ENCODE results near the gene JARID2. TPM values are rescaled to one million over a fixed set of nuclear protein-coding genes. Genes with fewer than 3 reads are reported as not detected.

The JARID2 gene
- total RNA-seq, 2 experiments from 2014 or later, result 33.0 to 33.2 TPM

GRCh38 chr6:15458021-15458459 lies 212.2 kb downstream of the JARID2 start:
- ATAC-seq (no peak), DNase-seq (no peak)
- Mint-ChIP-seq H3K4me3 (no peak overlapping the region), H3K27ac (no peak overlapping the region), H3K27me3 (ENCODE audit: low read depth) (no peaks in the 10 kb centered on the region), H3K36me3 (ENCODE audit: low read depth) (peaks cover 35% of the 10 kb centered on the region), H3K9me3 (ENCODE audit: insufficient read depth) (no peaks in the 10 kb centered on the region), H3K4me1 (ENCODE audit: low read depth) (peaks cover 29% of the 10 kb centered on the region)
- ChIA-PET POLR2A (no interaction called here), CTCF (interaction anchor here (0.5 to 1.3 kb wide), 4 partner anchors 15 to 204 kb away, joined by 3 to 5 read pairs (median 3); no protein-coding TSS in a partner anchor)

- no peak for DNase-seq
- H3K36me3 Mint-ChIP-seq (ENCODE audit: low read depth), result peaks cover 26% of the 10 kb centered on the region
- no peak overlapping the region for H3K4me3 Mint-ChIP-seq
- peaks cover 36% of the 10 kb centered on the region for H3K4me1 Mint-ChIP-seq (ENCODE audit: low read depth)
- H3K27me3 Mint-ChIP-seq (ENCODE audit: low read depth), result no peaks in the 10 kb centered on the region
- CTCF ChIA-PET, result no interaction called here
- H3K9me3 Mint-ChIP-seq (ENCODE audit: insufficient read depth), result no peaks in the 10 kb centered on the region
- H3K27ac Mint-ChIP-seq, result no peak overlapping the region
- POLR2A ChIA-PET, result no interaction called here
- no peak for ATAC-seq
Observed at GRCh38 chr6:15460110-15460727, 214.3 kb downstream of the JARID2 start.

DNA sequence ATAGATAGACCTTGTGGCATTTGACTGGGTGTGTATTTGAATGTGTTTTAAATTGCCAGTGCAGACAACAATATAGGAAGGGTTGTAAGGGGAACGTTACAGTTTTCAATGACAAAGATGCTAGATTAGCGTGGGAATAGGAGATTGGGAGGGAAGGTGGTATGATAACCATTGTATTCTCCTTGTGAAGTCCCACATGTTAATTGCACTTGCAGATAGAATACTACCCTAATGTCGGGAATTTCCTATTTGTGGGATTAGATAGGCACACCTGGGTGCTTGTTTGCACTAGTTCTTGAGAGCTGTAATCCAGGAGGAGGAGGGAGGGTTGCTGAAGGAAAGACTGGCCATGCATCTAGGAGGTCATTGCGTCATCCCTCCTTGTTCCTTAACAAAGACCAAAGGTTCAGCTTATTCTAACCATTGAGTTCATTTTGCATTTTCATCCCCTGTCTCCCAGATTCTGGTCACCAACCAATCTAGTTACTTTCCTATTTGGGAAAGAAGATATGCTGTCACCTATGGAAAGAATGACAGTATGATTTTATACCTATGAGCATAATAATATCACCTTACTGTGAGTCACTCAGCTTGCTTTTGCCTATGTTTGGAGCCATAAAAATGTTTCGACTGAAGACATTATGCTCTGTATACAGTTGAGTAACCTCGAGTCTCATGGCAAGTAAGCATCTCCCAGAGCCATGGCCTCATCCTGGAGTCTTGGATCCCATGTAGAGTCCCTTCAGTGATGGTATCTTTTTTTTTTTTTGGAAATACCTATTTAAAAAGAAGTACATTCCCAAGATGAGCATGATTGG lies 215.5 kb downstream of the JARID2 start:
- CTCF ChIA-PET, result no interaction called here
- no peaks in the 10 kb centered on the region for H3K9me3 Mint-ChIP-seq (ENCODE audit: insufficient read depth)
- POLR2A ChIA-PET, result no interaction called here
- peaks cover 41% of the 10 kb centered on the region for H3K4me1 Mint-ChIP-seq (ENCODE audit: low read depth)
- no peaks in the 10 kb centered on the region for H3K27me3 Mint-ChIP-seq (ENCODE audit: low read depth)
- ATAC-seq (no peak), DNase-seq (no peak)
- H3K36me3 Mint-ChIP-seq (ENCODE audit: low read depth), result peaks cover 23% of the 10 kb centered on the region
- H3K27ac Mint-ChIP-seq, result no peak overlapping the region
- H3K4me3 Mint-ChIP-seq, result no peak overlapping the region

DNA sequence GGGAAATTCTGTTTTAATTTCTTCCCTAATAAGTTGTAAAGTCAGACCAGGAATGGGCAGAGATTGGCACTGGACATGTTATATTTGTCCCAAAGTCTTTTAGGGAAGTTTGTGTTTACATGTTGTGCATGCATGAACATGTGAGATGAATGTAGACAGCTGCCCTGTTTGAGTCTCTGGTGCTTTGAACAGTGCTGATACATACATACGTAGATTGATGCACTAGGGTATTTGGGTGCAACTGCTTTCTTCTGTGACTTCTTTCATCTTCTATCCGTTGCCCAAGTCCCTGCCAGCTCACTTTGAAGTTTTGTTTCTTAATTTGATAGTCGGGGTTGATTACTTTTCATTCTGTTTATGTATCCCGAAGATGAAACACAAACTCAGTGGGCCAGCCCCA lies 216.4 kb downstream of the JARID2 start:
- ChIA-PET CTCF (interaction anchor here (1.2 to 2.7 kb wide), 5 partner anchors 14 to 156 kb away, joined by 3 to 14 read pairs (median 7); no protein-coding TSS in a partner anchor), POLR2A (no interaction called here)
- peaks cover 21% of the 10 kb centered on the region for H3K36me3 Mint-ChIP-seq (ENCODE audit: low read depth)
- DNase-seq, result no peak
- H3K27ac Mint-ChIP-seq, result no peak overlapping the region
- no peak overlapping the region for H3K4me3 Mint-ChIP-seq
- no peak for ATAC-seq
- peaks cover 39% of the 10 kb centered on the region for H3K4me1 Mint-ChIP-seq (ENCODE audit: low read depth)
- H3K9me3 Mint-ChIP-seq (ENCODE audit: insufficient read depth), result no peaks in the 10 kb centered on the region
- H3K27me3 Mint-ChIP-seq (ENCODE audit: low read depth), result no peaks in the 10 kb centered on the region

DNA sequence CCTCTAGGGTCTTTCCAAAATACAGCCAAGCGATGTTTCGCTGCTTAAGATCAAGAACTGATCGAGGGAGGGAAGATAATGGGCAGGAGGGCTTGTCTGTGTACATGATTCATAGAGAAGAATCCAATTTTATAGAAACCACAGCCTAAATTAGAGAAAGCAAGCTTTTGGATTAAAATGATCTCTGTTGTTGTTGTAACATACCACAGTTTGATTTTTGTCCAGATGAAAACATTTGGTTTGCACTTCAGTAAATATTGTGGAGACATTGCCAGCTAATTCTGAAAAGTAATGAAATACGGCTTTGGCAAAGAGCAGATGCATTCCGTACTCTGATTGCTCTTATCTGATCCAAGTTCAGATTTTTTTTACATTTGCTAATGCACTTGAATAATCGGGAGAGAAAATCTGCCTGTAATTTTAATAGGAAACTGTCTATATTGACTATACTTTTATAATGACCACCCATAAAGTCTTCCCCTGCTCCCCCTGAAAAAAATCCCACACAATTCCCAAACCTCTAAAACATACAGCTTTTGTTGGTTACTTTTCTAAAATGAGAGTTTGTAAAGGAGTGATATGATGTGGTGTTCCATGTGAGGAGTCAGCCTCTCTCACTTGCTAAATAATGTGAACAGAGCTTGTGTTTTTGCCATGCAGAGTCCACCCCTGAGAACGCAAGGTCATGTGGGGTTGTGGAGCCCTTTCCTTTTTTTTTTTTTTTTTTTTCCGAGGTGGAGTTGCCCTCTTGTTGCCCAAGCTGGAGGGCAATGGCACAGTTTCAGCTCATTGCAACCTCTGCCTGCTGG lies 217.1 kb downstream of the JARID2 start:
- POLR2A ChIA-PET, result no interaction called here
- no peak overlapping the region for H3K27ac Mint-ChIP-seq
- no peak for ATAC-seq
- H3K36me3 Mint-ChIP-seq (ENCODE audit: low read depth), result peaks cover 21% of the 10 kb centered on the region
- CTCF ChIA-PET, result interaction anchor here (0.7 to 2.7 kb wide), 15 partner anchors 11 to 751 kb away, joined by 3 to 14 read pairs (median 3); no protein-coding TSS in a partner anchor
- H3K9me3 Mint-ChIP-seq (ENCODE audit: insufficient read depth), result no peaks in the 10 kb centered on the region
- no peak for DNase-seq
- H3K27me3 Mint-ChIP-seq (ENCODE audit: low read depth), result no peaks in the 10 kb centered on the region
- H3K4me3 Mint-ChIP-seq, result no peak overlapping the region
- peaks cover 37% of the 10 kb centered on the region for H3K4me1 Mint-ChIP-seq (ENCODE audit: low read depth)

- Mint-ChIP-seq H3K27ac (no peak overlapping the region), H3K9me3 (ENCODE audit: insufficient read depth) (no peaks in the 10 kb centered on the region), H3K4me3 (no peak overlapping the region), H3K36me3 (ENCODE audit: low read depth) (peaks cover 26% of the 10 kb centered on the region), H3K27me3 (ENCODE audit: low read depth) (no peaks in the 10 kb centered on the region), H3K4me1 (ENCODE audit: low read depth) (peaks cover 31% of the 10 kb centered on the region)
- ChIA-PET POLR2A (no interaction called here), CTCF (interaction anchor here (0.6 to 2.7 kb wide), 14 partner anchors 10 to 1281 kb away, joined by 3 to 14 read pairs (median 3); no protein-coding TSS in a partner anchor)
- DNase-seq (peak; percentile 68), ATAC-seq (peak; percentile 84)
Observed at GRCh38 chr6:15464211-15464725, 218.4 kb downstream of the JARID2 start.

GRCh38 chr6:15465212-15465611 lies 219.3 kb downstream of the JARID2 start:
- no peaks in the 10 kb centered on the region for H3K9me3 Mint-ChIP-seq (ENCODE audit: insufficient read depth)
- ChIA-PET POLR2A (interaction anchor here (0.6 kb wide), 1 partner anchor 745 kb away, joined by 3 read pairs; no protein-coding TSS in a partner anchor), CTCF (no interaction called here)
- no peak for ATAC-seq
- no peak overlapping the region for H3K4me3 Mint-ChIP-seq
- no peaks in the 10 kb centered on the region for H3K27me3 Mint-ChIP-seq (ENCODE audit: low read depth)
- no peak for DNase-seq
- H3K27ac Mint-ChIP-seq, result no peak overlapping the region
- peaks cover 24% of the 10 kb centered on the region for H3K36me3 Mint-ChIP-seq (ENCODE audit: low read depth)
- H3K4me1 Mint-ChIP-seq (ENCODE audit: low read depth), result peaks cover 29% of the 10 kb centered on the region

GRCh38 chr6:15470746-15471145 lies 224.9 kb downstream of the JARID2 start:
- POLR2A ChIA-PET, result no interaction called here
- CTCF ChIA-PET, result no interaction called here
- no peak overlapping the region for H3K4me3 Mint-ChIP-seq
- ATAC-seq (no peak), DNase-seq (no peak)
- H3K9me3 Mint-ChIP-seq (ENCODE audit: insufficient read depth), result no peaks in the 10 kb centered on the region
- peaks cover 40% of the 10 kb centered on the region for H3K36me3 Mint-ChIP-seq (ENCODE audit: low read depth)
- H3K4me1 Mint-ChIP-seq (ENCODE audit: low read depth), result no peaks in the 10 kb centered on the region
- no peak overlapping the region for H3K27ac Mint-ChIP-seq
- no peaks in the 10 kb centered on the region for H3K27me3 Mint-ChIP-seq (ENCODE audit: low read depth)

GRCh38 chr6:15472621-15473020 lies 226.8 kb downstream of the JARID2 start:
- CTCF ChIA-PET, result no interaction called here
- POLR2A ChIA-PET, result no interaction called here
- H3K27ac Mint-ChIP-seq, result peak overlapping the region; percentile 7

GRCh38 chr6:15473174-15473573 lies 227.3 kb downstream of the JARID2 start:
- Mint-ChIP-seq H3K9me3 (ENCODE audit: insufficient read depth) (no peaks in the 10 kb centered on the region), H3K4me3 (no peak overlapping the region), H3K27me3 (ENCODE audit: low read depth) (no peaks in the 10 kb centered on the region), H3K36me3 (ENCODE audit: low read depth) (peaks cover 45% of the 10 kb centered on the region), H3K4me1 (ENCODE audit: low read depth) (peaks cover 3% of the 10 kb centered on the region), H3K27ac (no peak overlapping the region)
- POLR2A ChIA-PET, result interaction anchor here (0.6 kb wide), 1 partner anchor 108 kb away, joined by 3 read pairs; no protein-coding TSS in a partner anchor
- DNase-seq, result no peak
- no peak for ATAC-seq
- CTCF ChIA-PET, result no interaction called here

More at GRCh38 chr6:15472621-15473020, 226.8 kb downstream of the JARID2 start:
- Mint-ChIP-seq H3K27me3 (ENCODE audit: low read depth) (no peaks in the 10 kb centered on the region), H3K36me3 (ENCODE audit: low read depth) (peaks cover 42% of the 10 kb centered on the region), H3K4me3 (no peak overlapping the region), H3K4me1 (ENCODE audit: low read depth) (peaks cover 3% of the 10 kb centered on the region), H3K9me3 (ENCODE audit: insufficient read depth) (no peaks in the 10 kb centered on the region)
- no peak for ATAC-seq
- DNase-seq, result no peak

- POLR2A ChIA-PET, result interaction anchor here (0.6 to 0.8 kb wide), 2 partner anchors 21 to 109 kb away, joined by 3 read pairs; no protein-coding TSS in a partner anchor
- peaks cover 42% of the 10 kb centered on the region for H3K36me3 Mint-ChIP-seq (ENCODE audit: low read depth)
- no peak overlapping the region for H3K27ac Mint-ChIP-seq
- no peaks in the 10 kb centered on the region for H3K27me3 Mint-ChIP-seq (ENCODE audit: low read depth)
- DNase-seq, result no peak
- CTCF ChIA-PET, result interaction anchor here (0.8 to 1.6 kb wide), 3 partner anchors 10 to 149 kb away, joined by 3 to 6 read pairs (median 4); no protein-coding TSS in a partner anchor
- no peak overlapping the region for H3K4me3 Mint-ChIP-seq
- no peak for ATAC-seq
- H3K9me3 Mint-ChIP-seq (ENCODE audit: insufficient read depth), result no peaks in the 10 kb centered on the region
- peaks cover 3% of the 10 kb centered on the region for H3K4me1 Mint-ChIP-seq (ENCODE audit: low read depth)
Observed at GRCh38 chr6:15473741-15474161, 227.9 kb downstream of the JARID2 start.
